ENCODE results near the gene SARNP.

DNA sequence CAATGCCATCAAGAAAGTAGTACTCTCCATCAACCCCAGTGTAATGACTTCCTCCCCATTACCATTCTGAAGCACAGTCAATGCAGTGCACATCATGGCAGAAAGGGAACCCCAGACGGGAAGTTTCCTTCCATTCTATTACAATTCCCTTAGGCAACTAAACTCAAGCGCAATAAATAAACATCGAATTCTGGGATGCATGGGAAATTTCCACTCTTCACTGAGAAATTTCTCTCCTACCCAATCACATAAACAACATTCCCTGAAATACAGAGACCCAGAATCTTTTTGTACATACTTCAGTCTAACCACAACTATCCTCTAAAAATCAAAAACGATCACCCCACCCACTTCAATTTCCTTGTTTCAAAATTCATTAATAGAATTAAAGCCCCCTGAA lies 20.0 kb downstream of the SARNP start:
- TF ChIP-seq, protein P1, sequence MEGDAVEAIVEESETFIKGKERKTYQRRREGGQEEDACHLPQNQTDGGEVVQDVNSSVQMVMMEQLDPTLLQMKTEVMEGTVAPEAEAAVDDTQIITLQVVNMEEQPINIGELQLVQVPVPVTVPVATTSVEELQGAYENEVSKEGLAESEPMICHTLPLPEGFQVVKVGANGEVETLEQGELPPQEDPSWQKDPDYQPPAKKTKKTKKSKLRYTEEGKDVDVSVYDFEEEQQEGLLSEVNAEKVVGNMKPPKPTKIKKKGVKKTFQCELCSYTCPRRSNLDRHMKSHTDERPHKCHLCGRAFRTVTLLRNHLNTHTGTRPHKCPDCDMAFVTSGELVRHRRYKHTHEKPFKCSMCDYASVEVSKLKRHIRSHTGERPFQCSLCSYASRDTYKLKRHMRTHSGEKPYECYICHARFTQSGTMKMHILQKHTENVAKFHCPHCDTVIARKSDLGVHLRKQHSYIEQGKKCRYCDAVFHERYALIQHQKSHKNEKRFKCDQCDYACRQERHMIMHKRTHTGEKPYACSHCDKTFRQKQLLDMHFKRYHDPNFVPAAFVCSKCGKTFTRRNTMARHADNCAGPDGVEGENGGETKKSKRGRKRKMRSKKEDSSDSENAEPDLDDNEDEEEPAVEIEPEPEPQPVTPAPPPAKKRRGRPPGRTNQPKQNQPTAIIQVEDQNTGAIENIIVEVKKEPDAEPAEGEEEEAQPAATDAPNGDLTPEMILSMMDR (IDR thresholded peaks at IDR 0.05; ENCODE audit: low read depth, low read length, missing input control), result no peak
- TF ChIP-seq, protein P2, sequence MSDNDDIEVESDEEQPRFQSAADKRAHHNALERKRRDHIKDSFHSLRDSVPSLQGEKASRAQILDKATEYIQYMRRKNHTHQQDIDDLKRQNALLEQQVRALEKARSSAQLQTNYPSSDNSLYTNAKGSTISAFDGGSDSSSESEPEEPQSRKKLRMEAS (IDR thresholded peaks at IDR 0.05), result no peak
- TF ChIP-seq, protein P3, sequence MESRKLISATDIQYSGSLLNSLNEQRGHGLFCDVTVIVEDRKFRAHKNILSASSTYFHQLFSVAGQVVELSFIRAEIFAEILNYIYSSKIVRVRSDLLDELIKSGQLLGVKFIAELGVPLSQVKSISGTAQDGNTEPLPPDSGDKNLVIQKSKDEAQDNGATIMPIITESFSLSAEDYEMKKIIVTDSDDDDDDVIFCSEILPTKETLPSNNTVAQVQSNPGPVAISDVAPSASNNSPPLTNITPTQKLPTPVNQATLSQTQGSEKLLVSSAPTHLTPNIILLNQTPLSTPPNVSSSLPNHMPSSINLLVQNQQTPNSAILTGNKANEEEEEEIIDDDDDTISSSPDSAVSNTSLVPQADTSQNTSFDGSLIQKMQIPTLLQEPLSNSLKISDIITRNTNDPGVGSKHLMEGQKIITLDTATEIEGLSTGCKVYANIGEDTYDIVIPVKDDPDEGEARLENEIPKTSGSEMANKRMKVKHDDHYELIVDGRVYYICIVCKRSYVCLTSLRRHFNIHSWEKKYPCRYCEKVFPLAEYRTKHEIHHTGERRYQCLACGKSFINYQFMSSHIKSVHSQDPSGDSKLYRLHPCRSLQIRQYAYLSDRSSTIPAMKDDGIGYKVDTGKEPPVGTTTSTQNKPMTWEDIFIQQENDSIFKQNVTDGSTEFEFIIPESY (IDR thresholded peaks at IDR 0.05), result no peak
- TF ChIP-seq YY1 (IDR thresholded peaks at IDR 0.05) (no peak), RAD21 (IDR thresholded peaks at IDR 0.05) (no peak)
